Subcutaneous adipose tissue (tissue), 4 donors: ENCODE measurements around the gene S100Z. TPM values are rescaled to one million over a fixed set of nuclear protein-coding genes. Genes with fewer than 3 reads are reported as not detected.

Source experiments
- total RNA-seq, 4 donors: library from RNA; depleted of rRNA; stranded (reverse); fragments of >200 nt; gene quantifications; one replicate each; pipeline ENCODE4 v1.1.0, GENCODE V29; 2016
- TF ChIP-seq, protein P1 (sequence below): fragments of 450-650 bp; IDR thresholded peaks from one replicate; pipeline ENCODE4 v1.5.1; 2016; ENCODE audit warnings: low read depth, mild to moderate bottlenecking, control low read depth, antibody characterized with exemption, moderate library complexity

S100Z gene
- total RNA-seq, 4 donors from 2014 or later: 2.5 TPM; not detected in 3

DNA sequence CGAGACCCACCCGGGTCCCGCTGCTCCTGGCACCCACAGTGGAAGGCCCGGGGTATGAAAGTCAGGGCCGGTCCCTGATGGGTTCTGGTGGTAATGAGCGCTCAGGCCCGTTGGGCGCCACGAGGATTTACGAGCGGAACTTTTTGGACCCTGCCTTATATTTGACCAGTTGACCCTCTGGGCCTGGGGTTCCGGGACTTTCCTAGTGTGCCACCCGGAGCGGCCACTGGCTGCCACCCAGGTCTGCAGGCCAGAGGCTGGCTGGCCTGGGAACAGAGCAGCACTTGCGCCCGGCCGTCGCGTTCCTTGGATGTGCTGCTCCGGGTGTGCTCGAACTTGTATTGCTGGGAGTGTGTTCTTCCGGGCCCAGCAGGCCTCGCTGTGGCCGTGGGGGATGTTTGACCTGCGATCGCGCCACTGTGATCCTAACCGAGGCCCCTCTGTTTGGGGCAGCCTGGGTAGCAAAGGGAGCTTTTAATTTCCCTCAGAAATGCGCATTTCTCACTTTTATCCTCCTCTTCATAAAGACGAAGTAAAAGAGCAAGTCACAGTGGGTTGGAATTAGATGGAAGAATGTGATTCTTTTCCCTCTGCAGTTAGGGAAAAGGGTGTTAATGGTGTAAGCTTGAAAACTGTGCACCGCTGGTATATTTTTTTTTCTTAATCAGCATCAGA lies 29.8 kb upstream of the S100Z start:
- TF ChIP-seq, protein P1, sequence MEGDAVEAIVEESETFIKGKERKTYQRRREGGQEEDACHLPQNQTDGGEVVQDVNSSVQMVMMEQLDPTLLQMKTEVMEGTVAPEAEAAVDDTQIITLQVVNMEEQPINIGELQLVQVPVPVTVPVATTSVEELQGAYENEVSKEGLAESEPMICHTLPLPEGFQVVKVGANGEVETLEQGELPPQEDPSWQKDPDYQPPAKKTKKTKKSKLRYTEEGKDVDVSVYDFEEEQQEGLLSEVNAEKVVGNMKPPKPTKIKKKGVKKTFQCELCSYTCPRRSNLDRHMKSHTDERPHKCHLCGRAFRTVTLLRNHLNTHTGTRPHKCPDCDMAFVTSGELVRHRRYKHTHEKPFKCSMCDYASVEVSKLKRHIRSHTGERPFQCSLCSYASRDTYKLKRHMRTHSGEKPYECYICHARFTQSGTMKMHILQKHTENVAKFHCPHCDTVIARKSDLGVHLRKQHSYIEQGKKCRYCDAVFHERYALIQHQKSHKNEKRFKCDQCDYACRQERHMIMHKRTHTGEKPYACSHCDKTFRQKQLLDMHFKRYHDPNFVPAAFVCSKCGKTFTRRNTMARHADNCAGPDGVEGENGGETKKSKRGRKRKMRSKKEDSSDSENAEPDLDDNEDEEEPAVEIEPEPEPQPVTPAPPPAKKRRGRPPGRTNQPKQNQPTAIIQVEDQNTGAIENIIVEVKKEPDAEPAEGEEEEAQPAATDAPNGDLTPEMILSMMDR: no peak

GRCh38 chr5:76820526-76820890 lies 29.3 kb upstream of the S100Z start:
- TF ChIP-seq, protein P1: no peak

- TF ChIP-seq, protein P1: no peak
Observed at GRCh38 chr5:76821136-76821535, 28.7 kb upstream of the S100Z start.

DNA sequence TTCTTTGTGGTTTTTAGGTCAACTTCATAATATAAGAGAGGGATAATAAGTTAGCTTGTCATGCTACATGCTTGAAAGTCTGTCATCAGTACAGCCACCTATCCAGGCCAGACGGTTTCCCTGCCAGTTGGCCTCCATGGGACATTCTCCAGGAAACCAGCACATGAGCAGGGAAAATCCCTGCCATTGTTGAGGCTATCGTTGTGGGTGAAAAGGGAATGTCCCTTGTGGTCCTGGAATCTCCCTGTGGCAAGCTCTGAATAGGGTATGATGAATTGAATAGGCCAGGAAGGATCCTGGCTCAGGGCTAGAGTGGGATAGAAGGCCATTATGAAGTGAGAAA lies 18.7 kb upstream of the S100Z start:
- TF ChIP-seq, protein P1: no peak

GRCh38 chr5:76836181-76836580 lies 13.6 kb upstream of the S100Z start:
- TF ChIP-seq, protein P1: no peak

DNA sequence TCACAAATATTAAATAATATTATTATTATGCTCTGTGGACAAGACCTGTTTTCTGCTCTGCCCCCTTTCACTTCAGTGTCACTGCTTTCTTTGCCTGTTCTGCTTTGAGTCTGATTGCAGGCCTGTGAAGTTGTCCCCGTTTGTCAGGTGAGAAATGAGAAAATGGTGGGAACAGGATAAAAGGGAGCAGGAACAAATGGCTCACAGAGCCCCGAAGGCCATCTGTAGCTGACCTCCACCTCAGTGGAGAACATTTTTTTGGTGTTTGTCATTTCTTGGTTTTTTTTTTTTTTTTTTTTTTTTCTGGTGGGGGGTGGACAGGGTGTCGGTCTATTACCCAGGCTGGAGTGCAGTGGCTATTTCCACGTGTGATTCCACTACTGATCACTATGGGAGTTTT lies 13.2 kb upstream of the S100Z start:
- TF ChIP-seq, protein P1: no peak

DNA sequence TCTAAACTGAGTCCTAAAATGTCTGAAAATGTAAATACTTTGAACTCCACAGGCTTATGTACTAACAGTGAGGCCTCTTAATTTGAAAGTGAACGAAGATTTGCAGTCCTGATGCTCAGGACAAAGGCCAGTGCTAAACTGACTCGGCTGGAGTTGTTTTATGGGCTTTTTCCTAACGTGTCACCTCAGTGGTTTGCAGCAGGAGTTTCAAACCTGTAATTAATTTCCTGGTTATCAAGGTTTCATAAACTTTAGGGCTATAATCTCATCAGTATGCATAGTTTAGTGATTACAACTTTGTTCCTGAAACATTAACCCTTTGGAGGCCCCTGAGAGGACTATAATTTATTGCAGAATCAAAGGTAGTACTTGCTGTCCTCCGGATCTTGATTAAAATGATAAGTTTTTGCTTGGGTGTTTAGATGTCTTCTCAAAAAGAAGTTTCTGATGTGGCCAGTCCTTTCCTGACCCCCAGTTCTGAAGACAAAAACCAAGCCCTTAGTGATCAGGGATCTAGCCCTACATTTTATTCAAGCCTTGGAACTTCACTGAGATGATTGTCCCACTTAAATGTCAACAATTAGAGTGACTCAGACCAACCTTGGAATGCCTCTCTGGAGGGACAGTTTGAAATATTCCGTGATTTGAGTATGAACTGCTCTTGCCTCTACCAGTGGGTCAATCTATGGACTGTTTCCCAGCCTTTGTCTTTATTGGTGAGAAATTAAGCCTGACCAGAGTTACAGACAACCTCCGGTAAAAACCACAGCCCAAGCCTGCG lies 11.1 kb upstream of the S100Z start:
- TF ChIP-seq, protein P1: no peak
